AG10803 (cell line): ENCODE results near the gene ANAPC5.

Source experiments
- DNase-seq: peaks from one replicate; pipeline ENCODE4 v3.0.0; 2010; ENCODE audit warnings: low read depth
- H3K4me3 ChIP-seq: 2 replicates; pipeline ENCODE4 v1.5.1; 2011; ENCODE audit warnings: mild to moderate bottlenecking, low read length, control low read depth
- CTCF ChIP-seq: conservative IDR thresholded peaks from 2 replicates; pipeline ENCODE4 v1.5.1; 2011; ENCODE audit warnings: mild to moderate bottlenecking, low read length, control low read depth, inconsistent platforms

Gene ANAPC5

DNA sequence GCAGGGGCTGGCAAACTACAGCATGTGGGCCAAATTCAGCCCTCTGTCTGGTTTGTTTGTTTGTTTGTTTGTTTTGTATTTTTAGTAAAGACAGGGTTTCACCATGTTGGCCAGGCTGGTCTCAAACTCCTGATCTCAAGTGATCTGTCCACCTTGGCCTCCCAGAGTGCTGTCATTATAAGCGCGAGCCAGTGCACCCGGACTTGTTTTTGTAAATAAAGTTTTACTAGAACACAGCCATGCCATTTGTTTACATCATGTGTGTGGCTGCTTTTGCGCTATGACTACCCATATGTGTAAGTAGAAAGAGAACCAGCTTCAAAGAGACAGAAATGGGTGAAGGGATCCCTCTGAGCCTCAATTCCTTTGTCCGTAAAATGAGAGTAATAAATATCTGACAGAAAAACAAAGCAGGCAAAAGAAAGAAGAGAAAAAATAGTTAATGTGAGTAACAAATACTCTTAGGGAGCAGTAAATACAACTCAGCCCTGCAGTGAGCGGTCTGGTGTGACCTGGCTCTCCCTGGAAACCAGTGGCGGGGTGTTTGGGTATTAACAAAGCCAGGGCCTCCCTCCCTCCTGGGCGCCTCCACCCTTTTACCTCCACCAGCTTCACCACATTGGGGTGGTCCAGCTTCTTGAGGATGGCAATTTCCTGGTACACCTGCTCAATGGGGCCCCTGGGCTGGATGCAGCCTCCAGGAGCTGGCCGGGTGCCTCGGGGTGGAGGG lies 88.8 kb downstream of the ANAPC5 start:
- no peak overlapping the region for H3K4me3 ChIP-seq
- no peak for TF ChIP-seq CTCF
- no peak for DNase-seq

DNA sequence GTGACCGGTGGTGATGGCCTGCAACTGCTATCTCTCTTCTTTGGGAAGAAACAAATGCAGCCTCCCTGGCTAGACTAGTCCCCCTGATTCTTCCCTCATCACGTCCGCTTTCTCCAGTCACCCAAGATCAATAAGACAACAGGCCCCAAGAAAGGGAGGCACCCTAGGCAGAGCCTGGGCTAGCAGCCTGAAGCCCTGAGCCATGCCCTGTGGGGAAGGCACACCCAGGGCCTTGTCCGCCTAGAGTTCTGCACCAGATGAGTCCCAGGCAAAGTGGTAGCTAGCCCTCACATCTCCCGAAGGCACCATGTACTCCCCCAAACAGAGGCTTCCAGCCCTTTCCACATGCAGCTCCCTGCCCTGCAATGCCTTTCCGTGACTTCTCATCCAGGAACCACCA lies 90.8 kb downstream of the ANAPC5 start:
- DNase-seq, result no peak
- H3K4me3 ChIP-seq, result no peak overlapping the region
- no peak for TF ChIP-seq CTCF

DNA sequence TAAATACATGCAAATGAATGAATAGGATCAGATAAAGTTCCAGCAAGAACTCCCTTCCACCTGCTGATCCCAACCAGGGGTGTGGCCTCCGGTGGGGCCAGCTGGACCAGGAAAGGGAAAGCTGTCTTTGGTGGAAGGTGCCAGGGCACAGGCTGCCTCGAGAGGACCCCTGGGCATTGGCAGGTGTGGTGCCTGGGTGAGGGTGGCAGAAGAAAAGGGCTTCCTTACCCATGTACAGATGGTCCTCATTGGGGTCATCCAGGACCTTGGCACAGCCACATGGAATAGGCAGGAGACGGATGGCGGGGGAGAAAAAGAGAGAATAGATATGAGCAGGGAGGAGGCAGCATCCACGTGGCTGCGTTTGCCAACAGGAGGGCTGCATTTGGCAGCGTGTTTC lies 92.1 kb downstream of the ANAPC5 start:
- no peak for TF ChIP-seq CTCF
- DNase-seq, result no peak
- H3K4me3 ChIP-seq, result no peak overlapping the region

DNA sequence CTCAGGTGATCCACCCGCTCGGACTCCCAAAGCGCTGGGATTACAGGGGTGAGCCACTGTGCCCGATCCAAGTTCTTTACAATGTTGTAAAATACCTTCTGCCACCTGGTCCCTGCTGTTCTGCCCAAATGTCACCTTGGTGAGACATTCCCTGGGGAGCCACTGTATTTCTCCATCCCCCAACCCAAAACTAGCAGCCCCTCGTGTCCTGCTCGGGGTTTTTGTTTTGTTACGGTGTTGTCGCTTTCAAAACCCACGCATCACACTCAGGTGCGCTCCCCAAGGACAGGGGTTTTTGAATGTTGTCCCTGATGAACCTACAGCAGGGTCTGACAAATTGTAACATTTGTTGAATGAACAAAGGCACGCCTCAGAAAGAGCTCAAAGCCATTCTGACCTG lies 93.1 kb downstream of the ANAPC5 start:
- no peak overlapping the region for H3K4me3 ChIP-seq
- TF ChIP-seq CTCF, result no peak
- DNase-seq, result no peak
